ENCODE data around the gene EVA1C.

The EVA1C gene

DNA sequence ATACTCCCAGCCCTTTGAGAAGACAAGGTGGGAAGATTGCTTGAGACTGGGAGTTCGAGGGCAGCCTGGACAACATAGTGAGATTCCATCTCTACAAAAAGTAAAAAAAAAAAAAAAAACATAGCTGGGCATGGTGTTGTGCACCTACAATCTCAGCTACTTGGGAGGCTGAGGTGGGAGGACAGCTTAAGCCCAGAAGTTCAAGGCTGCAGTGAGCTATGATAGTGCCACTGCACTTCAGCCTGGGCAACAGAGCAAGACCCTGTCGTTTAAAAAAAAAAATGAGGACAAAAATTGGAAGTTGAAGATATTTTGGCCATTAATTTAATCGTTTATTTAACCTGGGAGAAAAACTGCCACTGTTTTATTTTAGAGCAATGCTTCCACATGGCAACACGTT is 20.8 kb upstream of the EVA1C start:
- DNase-seq = no peak

DNA sequence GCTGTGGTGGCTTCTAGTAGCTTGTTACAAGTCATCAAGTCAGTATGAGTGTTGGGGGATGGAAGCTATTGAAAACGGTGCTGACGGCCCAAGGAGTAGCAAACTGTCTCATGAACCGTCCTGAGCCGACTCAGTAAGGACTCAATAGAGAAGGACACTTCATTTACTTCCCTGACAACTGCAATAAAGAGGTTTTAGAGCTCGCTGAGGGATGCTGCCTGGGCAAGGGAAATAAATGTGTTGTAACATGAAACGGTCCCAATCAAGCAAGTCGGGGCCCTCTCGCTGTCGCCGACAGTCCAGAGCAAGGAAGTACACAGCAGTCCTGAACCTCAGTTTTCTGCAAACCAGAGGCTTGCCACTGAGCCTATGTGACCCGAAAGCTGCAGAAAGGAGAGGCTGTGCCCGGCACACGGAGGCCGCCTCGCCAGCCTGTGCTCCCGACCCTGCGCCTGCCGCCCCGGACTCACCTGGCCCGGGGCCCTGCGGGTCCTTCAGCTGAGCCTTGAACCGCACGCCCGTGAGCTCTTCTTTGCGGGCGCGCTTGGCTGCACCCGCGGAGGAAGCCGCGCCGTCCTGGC is 20.1 kb upstream of the EVA1C start:
- DNase-seq = no peak

DNA sequence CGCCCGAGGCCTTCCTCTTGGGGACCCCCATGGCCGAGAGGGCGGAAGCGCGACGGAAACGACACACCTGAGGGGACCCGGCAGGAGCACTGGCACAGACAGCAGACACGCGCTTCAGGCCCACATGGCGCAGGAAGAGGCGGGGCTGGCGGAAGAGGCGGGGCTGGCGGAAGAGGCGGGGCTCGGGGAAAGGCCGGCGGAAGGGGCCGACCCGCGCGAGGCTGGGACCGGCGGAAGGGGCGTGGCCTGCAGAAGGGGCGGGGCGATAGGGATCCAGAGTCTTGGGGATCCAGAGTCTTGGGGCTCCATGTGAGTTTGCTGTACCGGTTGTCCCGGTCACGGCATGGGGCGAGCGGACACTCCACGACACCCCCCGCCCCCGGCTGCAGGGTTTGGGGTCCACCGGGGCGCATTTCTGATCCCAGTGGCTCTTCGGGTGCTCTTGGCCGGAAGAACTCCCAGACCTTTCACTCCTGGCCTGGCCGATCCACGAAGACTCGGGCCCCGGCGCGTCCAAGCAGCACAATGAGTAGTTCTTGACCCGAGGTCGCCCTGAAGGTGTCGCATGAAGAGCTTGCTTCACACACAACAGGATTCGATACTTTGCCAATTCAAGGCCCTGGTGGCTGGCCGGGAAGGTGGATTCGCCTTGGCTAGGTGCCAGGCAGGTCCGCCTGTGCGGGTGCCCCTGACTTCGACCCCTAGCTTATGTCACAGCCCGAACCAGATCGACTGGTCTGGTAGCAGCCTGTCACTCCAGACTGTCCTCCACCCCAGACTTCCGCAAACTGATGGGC is 19.4 kb upstream of the EVA1C start, which contains the start of gene URB1:
TSS of gene URB1 (minus strand) at position 133 of the 797 bp plus-strand sequence. CDS start at position 31, 102 bp downstream.
- peak; percentile 98 for DNase-seq

DNA sequence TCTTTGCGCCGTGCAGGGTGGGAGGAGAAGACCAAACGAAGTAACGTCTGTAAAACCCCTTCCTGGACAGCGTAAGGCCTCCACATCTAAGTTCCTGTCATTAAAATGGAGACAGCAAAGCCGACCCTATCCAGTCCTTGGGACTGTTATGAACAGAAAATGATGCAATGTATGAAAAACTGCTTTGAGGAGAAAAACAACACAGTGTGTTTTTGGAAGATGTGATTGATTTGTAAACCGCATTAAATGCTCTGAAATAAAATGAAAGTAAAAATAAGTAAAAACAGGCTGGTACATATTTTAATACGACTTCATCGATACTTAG is 18.9 kb upstream of the EVA1C start:
- no peak for DNase-seq

DNA sequence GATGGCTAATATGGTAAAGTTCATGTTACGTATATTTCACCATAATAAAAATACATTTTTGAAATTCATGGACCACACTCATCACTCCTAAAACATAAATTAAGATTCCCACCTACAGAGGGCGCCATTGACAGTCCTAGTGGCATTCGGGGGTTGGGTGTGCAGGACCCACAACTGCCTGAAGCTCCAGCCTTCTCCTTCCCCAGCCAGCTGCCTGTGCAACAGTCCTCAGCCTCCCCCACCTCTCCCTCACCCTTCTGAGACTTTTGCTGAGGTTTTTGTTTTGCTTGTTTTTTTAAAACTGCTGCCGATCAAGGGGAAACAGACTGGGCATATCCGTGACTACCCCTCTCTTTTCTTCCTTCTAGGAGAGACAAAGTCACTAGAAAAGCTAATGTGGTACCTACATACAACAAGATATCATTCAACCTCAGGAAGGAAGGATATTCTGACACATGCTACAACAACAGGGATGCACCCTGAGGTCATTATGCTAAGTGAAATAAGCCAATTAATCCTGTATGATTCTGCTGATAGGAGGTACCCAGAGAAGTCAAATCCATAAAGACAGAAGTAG is 9.2 kb upstream of the EVA1C start:
- DNase-seq = peak; percentile 51

DNA sequence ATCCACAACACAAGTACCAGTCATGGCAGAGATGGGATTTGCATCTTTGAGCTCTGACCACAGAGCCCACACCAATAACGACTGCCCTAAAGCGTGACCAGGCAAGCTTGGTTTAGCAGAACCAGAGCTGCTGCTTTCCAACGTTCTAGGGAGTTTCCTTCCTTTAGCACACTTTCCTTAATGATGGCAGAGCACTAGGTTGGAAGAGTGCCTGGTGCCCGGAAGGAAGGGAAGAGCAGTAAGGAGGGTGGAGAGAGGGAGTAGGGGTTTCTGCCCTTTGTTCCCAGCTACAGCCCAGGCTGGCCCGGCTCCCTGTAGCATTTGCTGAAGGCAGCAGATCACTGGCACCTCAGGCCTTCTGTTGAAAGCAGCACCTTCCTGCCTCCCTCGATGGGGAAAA is 6.1 kb upstream of the EVA1C start:
- no peak for DNase-seq

DNA sequence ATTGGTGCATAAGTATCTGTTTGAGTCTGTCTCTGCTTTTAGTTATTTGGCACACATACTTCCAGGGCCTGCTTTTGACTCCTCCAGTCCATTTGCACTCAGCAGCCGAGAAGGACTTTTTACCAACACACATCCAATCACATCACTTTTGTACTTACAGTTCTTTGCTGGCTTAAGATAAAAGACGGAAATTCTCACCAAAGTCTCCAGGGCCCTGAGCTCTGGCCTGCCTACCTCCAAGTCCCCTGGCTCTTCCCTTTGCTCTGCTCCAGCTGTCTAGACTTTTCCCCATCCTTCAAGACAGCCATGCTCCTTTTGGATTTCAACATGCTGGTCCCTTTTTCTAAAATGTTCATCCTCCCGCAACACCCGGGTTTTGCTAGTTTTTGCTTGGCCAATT is 2.2 kb upstream of the EVA1C start:
- no peak for DNase-seq

DNA sequence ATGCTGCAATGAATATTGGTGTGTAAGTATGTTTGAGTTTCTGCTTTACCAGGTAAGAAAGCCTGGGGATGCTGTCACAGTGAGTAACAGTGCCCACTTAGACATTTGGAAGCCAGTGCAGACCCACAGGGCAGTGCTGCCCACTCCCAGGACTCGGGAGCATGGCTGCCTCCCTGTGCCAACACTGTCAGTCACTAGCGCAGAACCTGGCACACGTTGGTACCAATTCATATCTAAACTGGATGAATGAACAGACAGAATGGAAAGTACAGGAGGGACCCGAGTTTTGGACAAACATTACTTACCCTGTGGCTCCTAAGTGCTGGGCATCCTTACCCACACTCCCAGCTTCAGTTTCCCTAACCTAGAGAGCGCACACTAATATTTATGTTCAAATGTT is 1.6 kb upstream of the EVA1C start:
- no peak for DNase-seq

DNA sequence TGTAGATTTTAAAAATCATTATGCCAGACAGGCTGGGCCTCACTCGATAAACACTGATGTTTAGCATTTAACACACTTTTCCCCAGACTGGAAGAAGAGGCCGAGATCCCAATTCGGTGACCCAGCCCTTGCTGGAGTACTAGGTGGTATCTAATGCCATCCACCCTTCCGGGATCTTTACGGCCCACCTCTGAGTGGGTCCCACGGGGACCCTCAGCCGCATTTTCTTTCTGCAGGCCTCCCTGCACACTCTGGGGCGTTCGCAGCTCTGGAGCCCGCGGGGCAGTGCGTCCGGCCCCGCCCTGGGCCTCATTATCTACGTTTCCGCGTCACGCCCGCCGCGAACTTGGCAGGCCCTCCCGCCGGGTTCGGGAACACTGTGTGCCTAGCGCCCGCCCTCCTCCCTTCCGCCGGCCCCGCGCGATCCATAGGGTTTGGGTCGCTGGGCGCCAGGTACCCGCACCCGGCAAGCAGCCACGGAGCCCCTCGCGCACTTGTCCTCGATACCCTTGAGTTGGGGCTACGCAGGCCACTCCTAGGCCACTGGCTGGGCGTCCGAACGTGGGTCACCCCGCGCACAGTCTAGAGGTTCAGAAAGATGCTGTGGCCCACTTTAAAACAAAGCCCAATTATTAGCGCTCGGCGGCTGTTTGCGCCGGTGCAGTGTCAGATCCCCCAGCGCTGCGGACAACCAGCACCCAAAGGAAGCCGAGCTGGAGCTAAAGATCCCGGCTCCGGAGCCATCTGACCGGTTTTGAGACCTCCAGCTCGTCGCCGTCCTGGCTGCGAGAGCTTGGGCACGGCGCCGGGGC is 950 bp upstream of the EVA1C start:
- DNase-seq = peak; percentile 44

DNA sequence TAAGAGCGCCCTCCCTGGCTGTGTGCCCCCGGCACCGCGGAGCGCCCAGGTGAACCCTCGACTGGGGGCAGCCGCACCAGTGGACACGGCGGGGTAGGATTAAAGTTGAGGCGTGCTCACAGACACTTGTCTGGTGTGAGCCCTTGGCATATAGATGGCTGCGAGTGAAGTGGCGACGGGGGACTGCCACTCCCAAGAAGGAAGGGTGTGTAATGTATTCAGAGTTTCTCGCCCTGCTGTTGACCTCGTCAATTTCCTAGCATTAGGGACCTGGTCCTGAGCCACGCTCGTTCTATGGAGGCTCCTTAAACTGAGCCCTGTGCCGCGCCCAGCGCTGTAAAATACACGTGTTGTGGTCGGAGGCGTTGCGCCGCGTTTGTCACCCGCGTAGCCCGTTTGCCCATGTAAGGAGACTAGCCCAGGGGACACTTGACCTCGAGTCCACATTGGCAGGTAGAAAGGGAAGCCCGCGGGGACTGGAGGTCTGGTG is 554 bp downstream of the EVA1C start:
- no peak for DNase-seq

DNA sequence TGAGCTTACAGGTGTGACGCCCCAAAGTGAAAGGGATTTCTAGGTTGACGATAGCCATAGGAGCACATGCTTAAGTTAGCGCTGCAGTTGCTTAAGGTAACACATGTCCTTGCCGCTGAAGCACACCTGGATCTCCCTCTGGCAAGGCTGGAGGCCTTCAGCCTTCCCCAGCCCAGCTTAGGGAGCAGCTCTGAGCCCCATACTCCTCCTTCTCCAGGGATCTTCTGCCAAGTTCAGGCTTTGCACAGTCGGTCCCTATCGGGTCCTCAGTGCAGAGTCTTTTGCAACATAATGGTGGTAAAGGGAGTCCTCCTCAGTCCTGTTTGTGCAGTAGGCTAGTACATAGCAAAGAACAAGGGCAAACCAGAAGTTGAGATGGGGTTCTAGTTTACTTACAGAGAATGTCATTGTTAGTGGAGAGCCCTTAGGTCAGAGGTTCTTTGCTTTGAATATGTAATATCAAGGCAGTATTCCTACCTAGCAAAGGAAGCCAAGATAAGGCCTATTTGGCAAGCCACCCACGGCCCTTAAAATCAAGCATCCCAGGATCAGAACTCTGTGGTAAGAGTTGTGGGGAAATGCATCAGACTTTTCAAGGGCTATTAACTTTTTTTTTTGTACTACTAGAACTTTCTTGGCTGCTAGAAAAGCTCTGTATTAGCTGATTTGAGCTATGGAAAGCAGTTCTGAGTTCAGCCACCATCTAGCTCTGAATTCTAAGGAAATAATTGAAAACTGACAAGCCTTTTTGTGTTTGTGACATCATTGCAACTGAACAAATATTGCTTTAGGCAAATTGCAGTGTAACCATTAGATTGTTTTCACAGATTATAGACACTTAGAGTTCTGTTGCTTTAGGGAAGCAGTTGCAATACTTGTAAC is 1.4 kb downstream of the EVA1C start:
- DNase-seq = no peak

DNA sequence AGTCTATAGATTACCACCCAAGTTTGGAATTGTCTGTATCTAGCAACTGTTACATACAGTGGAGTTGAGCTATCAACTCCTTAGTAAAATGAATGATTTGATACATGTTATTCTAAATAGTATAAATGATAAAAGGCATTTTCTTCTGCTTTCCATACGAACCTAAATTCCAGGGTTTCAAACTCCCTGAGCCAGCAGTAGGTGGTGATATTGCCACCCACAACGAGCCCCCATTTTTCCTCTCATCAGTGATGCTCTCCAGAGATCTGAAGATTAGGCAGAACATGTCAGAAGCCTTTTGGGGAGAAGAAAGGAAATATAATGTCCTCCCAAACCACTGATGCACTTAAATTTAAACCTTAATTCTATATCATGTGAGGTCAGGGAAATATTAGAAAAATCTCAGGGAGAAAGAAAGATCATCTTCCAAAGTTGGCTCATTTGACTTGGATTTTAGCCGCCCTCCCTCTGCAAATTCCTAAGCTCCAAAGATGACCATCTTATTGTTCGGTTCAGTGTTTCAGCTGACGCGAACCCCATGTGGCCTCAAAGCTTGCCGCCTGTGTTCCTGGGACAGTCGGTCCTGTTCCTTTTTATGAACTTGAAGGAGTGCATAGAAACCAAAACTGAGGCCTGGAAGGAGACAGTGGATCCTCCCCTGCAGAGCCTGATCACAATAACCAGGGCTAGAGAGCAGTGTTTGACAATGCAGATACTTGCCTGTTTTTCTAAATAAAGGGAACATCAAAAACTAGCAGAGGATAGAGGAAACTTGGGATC is 2.3 kb downstream of the EVA1C start:
- DNase-seq = no peak

DNA sequence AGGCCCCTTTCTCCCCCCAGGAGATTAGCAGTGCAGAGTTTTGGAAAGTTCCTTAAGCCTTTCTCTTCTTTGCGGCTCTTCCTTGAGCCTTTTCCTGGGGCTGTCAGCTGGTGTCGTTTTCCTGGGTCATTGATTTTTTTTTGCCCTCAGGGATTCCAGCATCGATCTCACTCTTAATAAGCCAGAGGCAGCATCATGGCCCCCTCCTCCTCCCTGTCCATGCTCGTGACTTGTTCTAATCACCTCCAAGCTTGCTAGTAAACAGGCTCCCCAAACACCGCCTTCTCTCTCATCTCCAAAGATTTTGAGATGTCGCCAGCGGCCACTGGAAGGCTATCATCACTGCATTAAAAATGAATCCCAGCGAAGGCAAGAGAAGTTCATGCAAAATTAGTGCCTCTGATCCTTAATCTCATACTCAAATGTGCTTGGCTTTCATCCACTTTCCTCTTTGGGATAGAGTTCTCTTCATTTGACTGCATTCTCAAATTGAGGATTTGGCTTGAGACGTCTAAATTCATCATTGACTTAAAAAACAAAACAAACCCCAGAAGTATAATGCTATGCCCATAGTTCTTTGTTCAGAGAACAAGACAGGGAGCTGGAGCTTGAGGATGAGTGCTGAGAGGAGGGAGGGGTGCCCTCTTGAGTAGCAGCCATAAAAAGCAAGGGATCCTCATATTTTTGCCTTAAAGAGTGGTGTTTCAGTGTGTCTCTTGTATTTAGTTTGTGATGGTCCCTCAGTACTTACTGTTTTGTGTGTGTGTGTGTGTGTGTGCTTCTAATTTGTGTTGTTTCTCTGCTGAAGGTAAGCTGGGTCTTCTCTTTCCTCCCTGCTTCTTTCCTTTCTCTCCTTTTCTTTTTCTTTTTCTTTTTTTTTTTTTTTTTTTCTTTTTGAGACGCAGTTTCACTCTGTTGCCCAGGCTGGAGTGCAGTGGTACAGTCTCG is 3.2 kb downstream of the EVA1C start:
- DNase-seq = no peak

DNA sequence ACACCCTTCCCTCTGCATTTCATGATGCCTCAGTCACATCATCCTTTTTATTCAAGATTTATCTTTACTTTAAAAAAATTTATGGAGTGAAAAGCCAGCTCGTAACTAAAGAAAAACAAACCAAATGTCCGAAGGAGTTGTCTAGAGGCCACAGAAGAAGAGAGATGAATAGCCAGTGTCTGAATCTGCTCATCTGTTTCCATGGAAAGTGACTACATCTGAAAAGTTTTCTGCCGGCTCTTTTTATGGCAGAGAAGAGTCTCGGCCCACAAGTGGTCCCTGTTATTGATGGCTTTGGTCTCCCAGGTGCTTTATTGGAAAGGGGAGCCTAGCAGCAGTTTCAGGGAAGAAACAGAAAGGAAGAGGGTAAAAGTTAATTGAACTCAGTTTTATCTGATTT is 5.6 kb downstream of the EVA1C start:
- DNase-seq = no peak

DNA sequence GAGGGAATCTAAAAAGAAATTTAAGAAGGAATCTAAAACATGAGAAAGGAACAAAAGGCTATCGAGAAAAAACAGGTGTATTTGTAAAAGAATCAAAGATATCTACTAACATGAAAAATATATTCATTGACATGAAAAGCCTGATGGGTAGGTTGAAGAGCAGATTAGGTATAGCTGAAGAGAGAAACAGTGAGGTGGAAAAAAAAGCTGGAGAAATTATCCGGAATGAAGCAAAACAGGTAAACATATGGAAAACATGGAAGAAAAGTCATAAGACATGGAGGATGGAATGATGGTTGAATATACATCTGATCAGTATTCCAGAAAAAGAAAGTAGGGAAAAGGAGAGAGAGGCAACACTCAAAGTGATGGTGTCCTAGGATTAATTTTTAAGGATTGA is 9.6 kb downstream of the EVA1C start:
- DNase-seq = no peak

DNA sequence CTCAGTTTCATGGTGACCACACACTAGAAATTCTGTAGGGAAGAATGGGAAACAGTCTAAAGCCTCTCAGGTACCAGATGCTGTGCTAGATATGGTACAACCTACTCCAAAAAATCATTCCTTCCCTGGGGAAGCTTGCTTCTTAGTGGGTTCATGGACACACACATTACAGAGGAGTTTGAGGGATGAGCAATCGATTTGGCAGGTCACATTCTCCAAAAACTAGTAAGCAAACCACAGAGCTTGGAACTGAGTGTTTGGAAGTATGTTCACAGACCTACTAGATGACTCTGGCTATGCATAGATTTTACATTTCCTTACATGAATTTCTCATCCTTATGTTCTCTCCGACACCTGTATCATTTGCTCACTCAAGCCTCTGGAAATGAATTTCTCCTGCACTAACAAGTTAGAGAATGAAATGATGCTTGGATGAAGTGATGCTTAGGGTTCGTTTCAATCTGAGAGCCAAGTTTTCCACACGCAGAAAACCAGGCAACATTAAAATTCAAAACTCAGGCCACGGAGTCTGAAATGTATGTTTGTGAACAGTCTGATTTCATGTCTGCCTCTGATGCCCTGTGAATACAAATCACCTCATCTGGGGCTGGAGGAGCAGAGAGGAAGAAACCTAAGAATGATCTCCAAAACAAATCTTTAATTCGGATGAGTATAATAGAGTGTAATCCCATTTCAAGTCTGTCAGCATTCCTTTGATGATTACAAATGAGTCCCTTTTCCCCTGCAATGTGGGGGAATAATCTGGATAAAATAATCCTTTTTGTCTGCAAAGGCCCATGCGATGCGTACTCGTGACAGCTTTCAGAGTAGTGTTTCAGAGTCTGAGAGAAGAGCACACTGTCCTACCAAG is 11.0 kb downstream of the EVA1C start:
- no peak for DNase-seq

DNA sequence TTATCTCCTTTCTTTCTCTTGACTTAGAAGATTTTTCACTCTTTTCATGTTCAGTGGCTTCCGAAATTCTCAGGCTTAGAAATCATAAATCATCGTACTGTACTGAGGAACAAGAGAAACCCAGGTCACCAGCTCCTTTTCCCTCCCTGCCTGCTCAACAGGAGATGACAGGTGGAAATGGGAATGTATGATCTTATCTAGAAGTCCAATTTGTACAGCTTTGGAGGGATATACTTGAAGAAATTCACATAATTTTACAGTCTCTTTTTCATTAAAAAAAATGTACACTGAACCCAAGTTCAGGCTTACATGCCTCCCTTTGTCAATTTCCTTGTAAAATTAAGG is 11.7 kb downstream of the EVA1C start:
- DNase-seq = no peak

DNA sequence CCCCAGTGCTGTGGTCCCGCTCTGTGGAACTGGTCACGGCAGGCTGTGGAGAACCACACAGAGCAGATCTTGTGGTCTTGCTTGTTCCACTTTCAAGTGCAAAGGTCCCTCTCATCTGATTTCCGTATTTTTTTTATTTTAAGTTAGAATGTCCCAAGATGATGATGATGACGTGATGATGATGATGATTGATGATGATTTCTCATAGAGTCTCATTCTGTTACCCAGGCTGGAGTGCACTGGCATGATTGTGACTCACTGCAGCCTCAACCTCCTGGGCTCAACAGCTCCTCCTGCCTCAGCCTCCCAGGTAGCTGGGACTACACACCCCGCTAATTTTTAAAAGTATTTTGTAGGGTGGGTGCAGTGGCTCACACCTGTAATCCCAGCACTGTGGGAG is 12.2 kb downstream of the EVA1C start:
- DNase-seq = no peak

DNA sequence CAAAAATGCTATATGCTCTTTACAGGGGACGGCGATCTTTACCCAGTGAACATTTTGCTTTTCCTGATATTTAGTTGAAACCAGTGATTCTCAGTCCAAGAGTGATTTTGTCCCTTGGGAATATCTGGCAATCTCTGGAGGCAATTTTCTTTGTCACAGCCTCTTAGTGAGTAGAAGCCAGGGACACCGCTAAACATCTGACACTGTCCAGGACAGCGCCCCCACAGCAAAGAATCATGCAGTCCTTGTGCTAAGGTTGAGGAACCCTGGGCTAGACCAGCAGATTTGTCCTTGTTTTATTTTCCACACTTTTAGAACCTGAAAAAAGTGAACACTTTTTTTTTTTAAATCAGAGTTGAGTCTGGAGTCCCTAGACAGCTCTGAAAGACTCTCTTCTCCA is 13.1 kb downstream of the EVA1C start:
- no peak for DNase-seq
